ENCODE results near the gene NCKIPSD. TPM values are rescaled to one million over a fixed set of nuclear protein-coding genes. Genes with fewer than 3 reads are reported as not detected.
A peak's percentile ranks its signal among the peaks of the same experiment; 100 is the strongest.

The NCKIPSD gene
- polyA plus RNA-seq, 1 of the 3 experiments (the other 2 are of a cell fraction): 20.4 TPM

- Histone ChIP-seq H3K9ac (peak overlapping the region; percentile 89), H3K9me3 (no peaks in the 10 kb centered on the region), H3K27ac (ENCODE audit: low read depth in 2 of 2, low read length in 1 of 2) (peak overlapping the region; percentile 72 to 85), H3K9me2 (no peaks in the 10 kb centered on the region), H3K4me3 (ENCODE audit: low read depth in 2 of 2, low read length in 1 of 2) (peak overlapping the region; percentile 96 to 99), H3K4me1 (ENCODE audit: control insufficient read depth in 1 of 2, insufficient read depth in 2 of 2, low read depth in 1 of 2, low read length in 1 of 2) (peaks cover 16 to 23% of the 10 kb centered on the region in 2 experiments), H3K4me2 (peak overlapping the region; percentile 100), H3K79me2 (ENCODE audit: insufficient read depth) (peaks cover 27% of the 10 kb centered on the region), H2AFZ (ENCODE audit: low read depth) (peak overlapping the region; percentile 63), H4K20me1 (ENCODE audit: insufficient read depth) (peaks cover 14% of the 10 kb centered on the region; the same call in 1 of the 2 replicates), H3K27me3 (ENCODE audit: insufficient read depth) (no peaks in the 10 kb centered on the region), H3F3A (replicated peaks; ENCODE audit: insufficient read depth) (no peaks in the 10 kb centered on the region), H3K36me3 (replicated peaks in 1 of 2; ENCODE audit: control insufficient read depth in 1 of 2, insufficient read depth in 2 of 2, low read length in 1 of 2) (peaks cover 0 to 43% of the 10 kb centered on the region in 2 experiments)
- CTCF ChIA-PET: interaction anchor here (0.8 to 6.9 kb wide), 18 partner anchors 9 to 440 kb away, joined by 3 to 40 read pairs (median 8); partner anchors contain the start of genes CELSR3, NCKIPSD, PFKFB4 and TMEM89
- DNase-seq: peak; percentile 83
- 0% methylated on average over 20 of the region's 30 CpGs for WGBS (ENCODE audit: low lambda C conversion rate)
- no peak for TF ChIP-seq FOXJ3 (CRISPR knock-in tag; IDR thresholded peaks at IDR 0.05)
- TF ChIP-seq FOSL2 (IDR thresholded peaks at IDR 0.05; ENCODE audit: borderline replicate concordance, low read depth): 0 out of 2 replicates have a peak, but pooled peaks have one; percentile 22
- POLR2A ChIA-PET: interaction anchor here (0.7 to 2.0 kb wide), 9 partner anchors 11 to 460 kb away, joined by 3 to 15 read pairs (median 3); partner anchors contain the start of genes CELSR3, NDUFAF3 and UQCRC1
These were observed 51.0 kb downstream of the NCKIPSD start for GRCh38 chr3:48634661-48635221.

GRCh38 chr3:48633743-48634142 lies 52.0 kb downstream of the NCKIPSD start:
- TF ChIP-seq REST (IDR thresholded peaks at IDR 0.05; ENCODE audit: low read depth, low read length): no peak
- no peak for TF ChIP-seq GABPA (IDR thresholded peaks at IDR 0.05; ENCODE audit: low read depth)
- no peak for TF ChIP-seq GATA2 (CRISPR knock-in tag; IDR thresholded peaks at IDR 0.05)
- no peak for TF ChIP-seq USF1 (IDR thresholded peaks at IDR 0.05; ENCODE audit: borderline replicate concordance, low read depth)
- no peak for TF ChIP-seq RCOR1 (IDR thresholded peaks at IDR 0.05; ENCODE audit: low read length)
- no peak for TF ChIP-seq EP300 (IDR thresholded peaks at IDR 0.05; ENCODE audit: borderline replicate concordance in 1 of 2, low read depth in 1 of 2, low read length in 1 of 2)
- no peak for TF ChIP-seq CHD2 (IDR thresholded peaks at IDR 0.05; ENCODE audit: low read length, partially characterized antibody)
- TF ChIP-seq RFX5 (IDR thresholded peaks at IDR 0.05; ENCODE audit: low read length): no peak
- TF ChIP-seq FOXJ3 (CRISPR knock-in tag; IDR thresholded peaks at IDR 0.05): no peak
- TF ChIP-seq PBX3 (IDR thresholded peaks at IDR 0.05): no peak
- TF ChIP-seq MEF2A (IDR thresholded peaks at IDR 0.05; ENCODE audit: borderline replicate concordance, low read depth): no peak
- TF ChIP-seq NRF1 (IDR thresholded peaks at IDR 0.05; ENCODE audit: low read depth, low read length): no peak
- TF ChIP-seq POLR2AphosphoS5 (IDR thresholded peaks at IDR 0.05; ENCODE audit: low read depth, low read length): no peak
- no peak for TF ChIP-seq NFIC (IDR thresholded peaks at IDR 0.05; ENCODE audit: borderline replicate concordance)
- no peak for TF ChIP-seq FOXM1 (IDR thresholded peaks at IDR 0.05; ENCODE audit: low read depth)
- no peak for TF ChIP-seq MXI1 (IDR thresholded peaks at IDR 0.05; ENCODE audit: low read depth, low read length)
- TF ChIP-seq MAX (IDR thresholded peaks at IDR 0.05; ENCODE audit: low read depth): no peak
- TF ChIP-seq RAD21 (IDR thresholded peaks at IDR 0.05; ENCODE audit: low read length): no peak
- no peak for TF ChIP-seq RXRA (IDR thresholded peaks at IDR 0.05; ENCODE audit: borderline replicate concordance, low read depth)
- TF ChIP-seq YY1 (IDR thresholded peaks at IDR 0.05; ENCODE audit: low read depth): no peak
- Histone ChIP-seq H3K4me3 (ENCODE audit: low read depth in 2 of 2, low read length in 1 of 2) (peak overlapping the region in 1 of 2 experiments; percentile 96; a peak in 2 of 4 replicates), H3F3A (replicated peaks; ENCODE audit: insufficient read depth) (no peaks in the 10 kb centered on the region), H3K36me3 (replicated peaks in 1 of 2; ENCODE audit: control insufficient read depth in 1 of 2, insufficient read depth in 2 of 2, low read length in 1 of 2) (peaks cover 0 to 44% of the 10 kb centered on the region in 2 experiments), H3K27ac (ENCODE audit: low read depth in 2 of 2, low read length in 1 of 2) (no peak overlapping the region), H3K27me3 (ENCODE audit: insufficient read depth) (no peaks in the 10 kb centered on the region), H4K20me1 (ENCODE audit: insufficient read depth) (peaks cover 14% of the 10 kb centered on the region; the same call in 1 of the 2 replicates), H3K9ac (no peak overlapping the region), H3K4me2 (peak overlapping the region; percentile 100), H3K9me3 (no peaks in the 10 kb centered on the region), H3K9me2 (no peaks in the 10 kb centered on the region), H3K79me2 (ENCODE audit: insufficient read depth) (peaks cover 27% of the 10 kb centered on the region), H3K4me1 (ENCODE audit: control insufficient read depth in 1 of 2, insufficient read depth in 2 of 2, low read depth in 1 of 2, low read length in 1 of 2) (peaks cover 16 to 23% of the 10 kb centered on the region in 2 experiments), H2AFZ (ENCODE audit: low read depth) (no peak overlapping the region)
- DNase-seq: no peak
- ChIA-PET CTCF (interaction anchor here (2.7 to 6.9 kb wide), 4 partner anchors 23 to 76 kb away, joined by 15 to 40 read pairs (median 28); partner anchors contain the start of genes CELSR3, NCKIPSD, PFKFB4 and UQCRC1), POLR2A (interaction anchor here (0.7 to 1.5 kb wide), 4 partner anchors 9 to 75 kb away, joined by 3 to 6 read pairs (median 4); no protein-coding TSS in a partner anchor)
- no CpG with 5 or more reads among the region's 2 CpGs for WGBS (ENCODE audit: low lambda C conversion rate)
